GM12878 (cell line): ENCODE measurements around the gene MANBA. TPM values are rescaled to one million over a fixed set of nuclear protein-coding genes. Genes with fewer than 3 reads are reported as not detected.

ENCODE experiments used
- ATAC-seq: fragments of 200-7000 bp; cut with Tn5 transposase; 3 replicates; pipeline ENCODE4 v1.9.1; 2020; ENCODE audit warnings: mild to moderate bottlenecking, moderate library complexity
- BruUV-seq: library from RNA; stranded (reverse); fragments of 400-500 nt; replicated peaks from 2 replicates; lab custom pipeline; 2021; lab: Mats Ljungman, UMichigan
- CTCF ChIA-PET: fragments of 300-600 bp; sonication (Branson Sonifier 250); formaldehyde crosslinking; extraction: SDS; loops from one replicate; lab custom pipeline; 2021; ENCODE audit warnings: inconsistent platforms; lab: Yijun Ruan, JAX
- POLR2A ChIA-PET: fragments of 350-600 bp; formaldehyde crosslinking; extraction: SDS; loops from one replicate; lab custom pipeline; 2021; ENCODE audit warnings: inconsistent platforms; lab: Charles Lee
- RAD21 ChIA-PET: fragments of 300-600 bp; sonication (Branson Sonifier 250); formaldehyde crosslinking; loops from one replicate; lab custom pipeline; 2023; ENCODE audit warnings: antibody characterized with exemption; ENCODE audit not compliant: unreplicated experiment; lab: Charles Lee
- SMC1A ChIA-PET: fragments of 300-600 bp; sonication (Branson Sonifier 250); formaldehyde crosslinking; loops from one replicate; lab custom pipeline; 2023; ENCODE audit not compliant: unreplicated experiment, uncharacterized antibody; lab: Charles Lee
- DNase-seq: peaks from one replicate; pipeline ENCODE4 v3.0.0-alpha.2; 2011; ENCODE audit warnings: low read depth, low spot score
- FAIRE-seq: peaks from 3 replicates; lab custom pipeline; 2011; peaks lifted over from hg19 to GRCh38; lab: Jason Lieb, UNC
- H2AFZ ChIP-seq: 2 replicates; pipeline ENCODE4 v1.6.0; 2011; ENCODE audit warnings: low read depth, low read length, control low read depth; ENCODE audit not compliant: control insufficient read depth
- H3K27ac ChIP-seq: 2 replicates; pipeline ENCODE4 v1.5.1; 2011; ENCODE audit warnings: control low read depth; ENCODE audit not compliant: control insufficient read depth, insufficient read depth
- H3K27me3 ChIP-seq, 2 experiments: replicated peaks in 1 of 2; 2 replicates each; pipeline versions ENCODE4 v1.6.0 to v1.6.1; 2011; ENCODE audit warnings: low read length in 1 of 2; ENCODE audit not compliant: control insufficient read depth in 2 of 2, insufficient read depth in 2 of 2
- H3K36me3 ChIP-seq, 2 experiments: 2 replicates each; pipeline ENCODE4 v1.5.1; 2011; ENCODE audit warnings: low read length in 1 of 2; ENCODE audit not compliant: control insufficient read depth in 2 of 2, insufficient read depth in 2 of 2
- H3K4me1 ChIP-seq: 2 replicates; pipeline ENCODE4 v1.6.1; 2011; ENCODE audit warnings: mild to moderate bottlenecking, low read length, moderate library complexity, mixed read lengths; ENCODE audit not compliant: control insufficient read depth, insufficient read depth
- H3K4me2 ChIP-seq: 2 replicates; pipeline ENCODE4 v1.6.0; 2011; ENCODE audit warnings: control low read depth; ENCODE audit not compliant: control insufficient read depth, insufficient read depth
- H3K4me3 ChIP-seq: fragments of 200-600 bp; sonication (generic); 2 replicates; pipeline ENCODE4 v1.5.1; 2016
- H3K79me2 ChIP-seq: 2 replicates; pipeline ENCODE4 v1.6.0; 2011; ENCODE audit warnings: low read length; ENCODE audit not compliant: control insufficient read depth, insufficient read depth
- H3K9ac ChIP-seq: 2 replicates; pipeline ENCODE4 v1.8.0; 2011; ENCODE audit warnings: low read length, control low read depth, mixed read lengths; ENCODE audit not compliant: control insufficient read depth, insufficient read depth
- H3K9me3 ChIP-seq: replicated peaks from 3 replicates; pipeline ENCODE4 v1.5.1; 2011; ENCODE audit warnings: mild to moderate bottlenecking, low read length; ENCODE audit not compliant: control insufficient read depth, insufficient read depth
- H4K20me1 ChIP-seq: 2 replicates; pipeline ENCODE4 v1.6.0; 2011; ENCODE audit not compliant: control insufficient read depth, insufficient read depth
- CHD1 ChIP-seq: IDR thresholded peaks from 2 replicates; pipeline ENCODE4 v1.6.1; 2012; ENCODE audit warnings: low read depth, low read length, improper control_type of control experiment
- CTCF ChIP-seq, 3 experiments: IDR thresholded peaks in 2 of 3; conservative IDR thresholded peaks in 1 of 3; 2 replicates each; pipeline ENCODE4 v1.5.1; 2011; ENCODE audit warnings: low read depth in 3 of 3, low read length in 3 of 3, mild to moderate bottlenecking in 3 of 3, control low read depth in 2 of 3, moderate library complexity in 2 of 3, inconsistent platforms in 1 of 3, mixed read lengths in 1 of 3; ENCODE audit not compliant: control insufficient read depth in 2 of 3, insufficient read depth in 1 of 3; ENCODE audit errors: extremely low read depth in 1 of 3
- MYB ChIP-seq: fragments of 150-350 bp; IDR thresholded peaks from 2 replicates; pipeline ENCODE4 v1.6.1; 2014; ENCODE audit warnings: mild to moderate bottlenecking, low read depth, low read length, borderline replicate concordance
- MYC ChIP-seq: IDR thresholded peaks from 2 replicates; pipeline ENCODE4 v1.6.1; 2011; ENCODE audit warnings: mild to moderate bottlenecking, low read length, moderate library complexity, inconsistent platforms; ENCODE audit not compliant: insufficient read depth, insufficient replicate concordance, insufficient read length, severe bottlenecking
- NR2C1 ChIP-seq: fragments of 450-650 bp; IDR thresholded peaks from 2 replicates; pipeline ENCODE4 v1.6.1; 2017; ENCODE audit warnings: antibody characterized with exemption, mild to moderate bottlenecking, moderate library complexity
- PKNOX1 ChIP-seq: fragments of 450-650 bp; IDR thresholded peaks from 2 replicates; pipeline ENCODE4 v1.6.1; 2016; ENCODE audit warnings: mild to moderate bottlenecking
- RAD21 ChIP-seq: IDR thresholded peaks from 2 replicates; pipeline ENCODE4 v1.6.1; 2011; ENCODE audit warnings: mild to moderate bottlenecking, low read depth, low read length, moderate library complexity; ENCODE audit not compliant: insufficient read depth
- SMC3 ChIP-seq: IDR thresholded peaks from 2 replicates; pipeline ENCODE4 v1.6.1; 2011; ENCODE audit warnings: low read length, improper control_type of control experiment, borderline replicate concordance
- ZBTB11 ChIP-seq: fragments of 450-650 bp; formaldehyde crosslinking; IDR thresholded peaks from 2 replicates; pipeline ENCODE4 v1.5.0; 2022; ENCODE audit warnings: mild to moderate bottlenecking, missing genetic modification characterization
- in situ Hi-C: fragments of 300-500 bp; cut with MboI; formaldehyde crosslinking; loops from 9 replicates; pipeline ENCODE4 v1.14.3; 2018; ENCODE audit warnings: mixed read lengths
- intact Hi-C: fragments of 100-400 bp; cut with micrococcal nuclease; formaldehyde crosslinking; loops from one replicate; pipeline ENCODE4 v1.14.2; 2022; ENCODE audit not compliant: unreplicated experiment
- polyA plus RNA-seq, 11 experiments: library from polyadenylated mRNA; depleted of rRNA in 4 of 11; unstranded in 6 of 11; stranded (reverse) in 5 of 11; fragments of >200 nt; fragmentation: Nextera tagmentation in 4 of 11; fragmentation: Illumina TruSeq in 1 of 11; extraction: Ambion mirVana in 4 of 11; extraction: Trizol in 1 of 11; gene quantifications; 1 replicate in 1 of 11; 2 replicates in 10 of 11; pipeline versions ENCODE4 v1.2.1 to v1.2.3, GENCODE V29; 2011 to 2016; ENCODE audit warnings: inconsistent platforms in 2 of 11, missing spikeins in 2 of 11, low read depth in 1 of 11
- total RNA-seq, 4 experiments: library from RNA; depleted of rRNA in 3 of 4; stranded (reverse); fragments of >200 nt in 3 of 4; fragmentation: Illumina TruSeq in 1 of 4; extraction: Trizol in 1 of 4; gene quantifications; 2 replicates each; pipeline versions ENCODE4 v1.2.1 to v1.2.3, GENCODE V29; 2013 to 2021

The MANBA gene
- total and polyA plus RNA-seq, 10 of the 15 experiments (the other 5 are each of a cell fraction or from before 2014, with no cell fraction given): 3.8 to 19.0 (median 12.5) TPM

GRCh38 chr4:102610007-102610406, 150.8 kb downstream of the MANBA start:
- TF ChIP-seq CTCF (IDR thresholded peaks at IDR 0.05 in 2 of 3, conservative IDR thresholded peaks at IDR 0.05 in 1 of 3; ENCODE audit: control insufficient read depth in 2 of 3, extremely low read depth in 1 of 3, insufficient read depth in 1 of 3, low read depth in 3 of 3, low read length in 3 of 3) (peak; percentile 29 to 41 (median 40); a peak in 4 of 6 replicates), ZBTB11 (CRISPR knock-in tag) (no peak), PKNOX1 (peak; percentile 26; the same call in 1 of the 2 replicates), MYB (no peak), MYC (no peak), NR2C1 (no peak), CHD1 (no peak), RAD21 (peak; percentile 59), SMC3 (peak; percentile 44; the same call in 1 of the 2 replicates)
- H2AFZ ChIP-seq: no peak overlapping the region
- intact Hi-C loops: no loop called here
- H3K4me3 ChIP-seq: no peak overlapping the region
- H3K27ac ChIP-seq: no peak overlapping the region
- ChIA-PET CTCF (interaction anchor here (0.7 to 1.9 kb wide), 9 partner anchors 9 to 179 kb away, joined by 3 to 6 read pairs (median 3); partner anchors contain the start of gene NFKB1), RAD21 (interaction anchor here (0.8 to 1.5 kb wide), 3 partner anchors 31 to 162 kb away, joined by 3 to 4 read pairs (median 3); no protein-coding TSS in a partner anchor), SMC1A (interaction anchor here (0.7 to 3.8 kb wide), 7 partner anchors 11 to 408 kb away, joined by 3 to 20 read pairs (median 3); no protein-coding TSS in a partner anchor), POLR2A (interaction anchor here (0.7 to 1.0 kb wide), 3 partner anchors 57 to 155 kb away, joined by 3 to 4 read pairs (median 3); no protein-coding TSS in a partner anchor)
- no peak overlapping the region for H3K9ac ChIP-seq
- ATAC-seq (peak; percentile 54; the same call in 2 of the 3 replicates), FAIRE-seq (no peak), DNase-seq (no peak)
- H3K79me2 ChIP-seq: no peaks in the 10 kb centered on the region
- in situ Hi-C loops: no loop called here
- no peaks in the 10 kb centered on the region for H4K20me1 ChIP-seq
- H3K27me3 ChIP-seq: no peaks in the 10 kb centered on the region
- H3K36me3 ChIP-seq: peaks cover 39 to 58% of the 10 kb centered on the region in 2 experiments
- no peaks in the 10 kb centered on the region for H3K9me3 ChIP-seq
- no peak overlapping the region for H3K4me2 ChIP-seq
- BruUV-seq: no TSS peak
- no peaks in the 10 kb centered on the region for H3K4me1 ChIP-seq
